ENCODE data around the gene CRIP1. TPM values are rescaled to one million over a fixed set of nuclear protein-coding genes. Genes with fewer than 3 reads are reported as not detected.
A peak's percentile ranks its signal among the peaks of the same experiment; 100 is the strongest.

The CRIP1 gene
- total and polyA plus RNA-seq, 10 of the 15 experiments (the other 5 are each of a cell fraction or from before 2014, with no cell fraction given), result 66.8 to 259 (median 154) TPM

DNA sequence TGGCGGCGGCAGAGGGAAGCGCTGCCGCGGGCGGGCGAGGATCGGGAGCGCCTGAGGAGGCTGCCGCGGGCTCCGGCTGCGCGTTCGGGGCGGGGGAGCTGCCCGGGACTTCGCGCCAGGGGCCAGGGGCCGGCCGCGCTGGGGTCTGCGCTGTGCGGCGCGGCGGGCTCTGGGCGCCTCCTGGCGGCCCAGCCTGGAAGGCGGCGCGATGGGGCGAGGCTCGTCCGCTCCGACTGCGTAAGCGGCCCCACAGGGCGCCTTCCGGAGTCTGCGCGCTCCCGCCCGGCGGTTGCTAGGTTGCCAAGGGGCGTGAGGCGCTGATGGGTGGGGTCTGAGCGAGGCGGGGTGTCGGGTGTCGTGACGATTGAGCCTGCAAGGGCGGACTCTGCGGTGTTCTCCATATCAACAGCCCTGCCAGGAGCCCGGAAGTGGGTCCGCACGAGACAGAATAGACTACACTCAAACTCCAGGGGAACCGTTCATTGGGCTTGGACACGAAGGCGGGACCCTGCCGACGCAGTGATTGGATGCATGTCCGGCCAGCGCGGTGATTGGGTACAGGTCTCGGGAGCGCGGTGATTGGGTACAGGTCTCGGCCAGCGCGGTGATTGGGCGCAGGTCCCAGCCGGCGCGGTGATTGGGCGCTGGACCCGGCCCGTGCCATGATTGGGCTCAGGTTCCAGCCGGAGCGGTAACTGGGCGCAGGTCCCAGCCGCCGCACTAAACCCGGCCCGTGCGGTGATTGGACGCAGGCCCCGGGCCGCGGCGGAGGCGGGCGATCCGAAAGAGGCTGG lies 4.1 kb downstream of the CRIP1 start, which contains the start of gene TEDC1 (continued):
- TF ChIP-seq ZBTB4 (CRISPR knock-in tag; IDR thresholded peaks at IDR 0.05), result no peak
- TF ChIP-seq RCOR1 (conservative IDR thresholded peaks at IDR 0.05; ENCODE audit: low read depth, low read length), result no peak; the same call in 1 of the 2 replicates
- peak; percentile 16 for TF ChIP-seq MYC (IDR thresholded peaks at IDR 0.05; ENCODE audit: insufficient read depth, insufficient read length, insufficient replicate concordance, low read length, severe bottlenecking)
- no peak for TF ChIP-seq RELA (IDR thresholded peaks at IDR 0.05; ENCODE audit: borderline replicate concordance, partially characterized antibody)
- TF ChIP-seq NFYB (IDR thresholded peaks at IDR 0.05; ENCODE audit: insufficient read depth, low read depth, low read length), result peak; percentile 99
- TF ChIP-seq RELB (IDR thresholded peaks at IDR 0.05; ENCODE audit: low read depth), result peak; percentile 96
- TF ChIP-seq YY1 (IDR thresholded peaks at IDR 0.05; ENCODE audit: low read depth, low read length), result peak; percentile 76
- peak; percentile 57 for TF ChIP-seq MXI1 (IDR thresholded peaks at IDR 0.05; ENCODE audit: low read depth, low read length)
- TF ChIP-seq ZNF217 (IDR thresholded peaks at IDR 0.05), result peak; percentile 79
- peak; percentile 82 for TF ChIP-seq POLR2A (IDR thresholded peaks at IDR 0.05; ENCODE audit: low read depth, low read length)
- TF ChIP-seq CUX1 (IDR thresholded peaks at IDR 0.05; ENCODE audit: insufficient replicate concordance, low read depth, low read length), result no peak
- TF ChIP-seq ELK1 (IDR thresholded peaks at IDR 0.05; ENCODE audit: low read depth, low read length), result peak; percentile 61
- no peak for TF ChIP-seq CEBPB (IDR thresholded peaks at IDR 0.05; ENCODE audit: borderline replicate concordance in 1 of 2, low read depth in 2 of 2, low read length in 2 of 2)
- peak; percentile 86 for TF ChIP-seq DPF2 (IDR thresholded peaks at IDR 0.05)

All from GM12878 (cell line).